Measurements from ENCODE around the gene SLC35E1.

- TF ChIP-seq CTCF (IDR thresholded peaks at IDR 0.05 in 2 of 3, conservative IDR thresholded peaks at IDR 0.05 in 1 of 3; ENCODE audit: borderline replicate concordance in 1 of 3, insufficient read depth in 1 of 3, low read depth in 2 of 3, low read length in 2 of 3): no peak
- no peak for TF ChIP-seq EZH2phosphoT487 (IDR thresholded peaks at IDR 0.05; ENCODE audit: borderline replicate concordance)
- TF ChIP-seq ZBTB33 (IDR thresholded peaks at IDR 0.05; ENCODE audit: extremely low read depth, insufficient replicate concordance, low read length): no peak
- no peak for TF ChIP-seq EZH2 (IDR thresholded peaks at IDR 0.05)
- TF ChIP-seq YY1 (IDR thresholded peaks at IDR 0.05; ENCODE audit: extremely low read depth, insufficient replicate concordance, low read depth, low read length): no peak
- TF ChIP-seq REST (IDR thresholded peaks at IDR 0.05; ENCODE audit: low read depth): no peak
- TF ChIP-seq, protein P1, sequence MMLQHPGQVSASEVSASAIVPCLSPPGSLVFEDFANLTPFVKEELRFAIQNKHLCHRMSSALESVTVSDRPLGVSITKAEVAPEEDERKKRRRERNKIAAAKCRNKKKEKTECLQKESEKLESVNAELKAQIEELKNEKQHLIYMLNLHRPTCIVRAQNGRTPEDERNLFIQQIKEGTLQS (IDR thresholded peaks at IDR 0.05): no peak
- no peak for TF ChIP-seq POLR2A (IDR thresholded peaks at IDR 0.05; ENCODE audit: borderline replicate concordance, extremely low read depth, insufficient read depth, insufficient read length)
- no peak for TF ChIP-seq MAX (IDR thresholded peaks at IDR 0.05)
- no peak for TF ChIP-seq RAD21 (IDR thresholded peaks at IDR 0.05; ENCODE audit: low read depth)
- TF ChIP-seq ZNF274 (IDR thresholded peaks at IDR 0.05; ENCODE audit: low read depth, low read length): no peak
Observed at GRCh38 chr19:16604615-16605014, 32.4 kb upstream of the SLC35E1 start.
